ENCODE measurements around the gene PCGF3.

DNA sequence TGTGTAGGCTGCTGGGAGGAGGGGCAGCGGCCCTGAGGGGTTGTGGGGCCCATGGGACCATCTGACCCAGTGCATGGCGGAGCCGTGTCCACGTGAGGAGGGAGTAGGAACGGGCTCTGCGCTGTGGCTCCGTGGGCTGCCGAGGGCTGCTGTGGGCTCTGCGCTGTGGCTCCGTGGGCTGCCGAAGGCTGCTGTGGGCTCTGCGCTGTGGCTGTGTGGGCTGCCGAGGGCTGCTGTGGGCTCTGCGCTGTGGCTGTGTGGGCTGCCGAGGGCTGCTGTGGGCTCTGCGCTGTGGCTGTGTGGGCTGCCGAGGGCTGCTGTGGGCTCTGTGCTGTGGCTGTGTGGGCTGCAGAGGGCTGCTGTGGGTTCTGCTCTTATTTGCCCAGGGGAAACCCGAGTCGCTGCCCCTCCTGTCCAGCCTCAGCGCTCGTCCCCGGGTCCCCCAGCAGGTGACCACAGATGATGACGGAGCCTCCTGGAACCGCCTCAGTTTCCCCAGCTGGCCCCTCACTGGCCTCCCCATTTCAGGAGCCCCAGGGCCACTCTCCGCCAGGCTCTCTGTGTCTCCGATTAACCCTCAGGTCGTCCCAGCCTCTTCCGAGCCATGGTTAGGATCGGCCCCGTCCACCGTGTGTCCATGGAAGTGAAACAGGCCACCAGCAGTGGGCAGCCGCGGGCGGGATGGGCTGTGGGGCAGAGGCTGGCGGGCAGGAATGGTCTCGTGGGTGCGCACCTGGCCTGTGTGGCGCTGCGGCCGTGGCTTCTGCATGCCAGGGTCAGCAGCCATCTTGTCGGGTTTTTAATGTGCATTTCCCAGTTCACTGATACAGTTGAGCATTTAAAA is 20.0 kb downstream of the PCGF3 start:
- TF ChIP-seq, protein P1, sequence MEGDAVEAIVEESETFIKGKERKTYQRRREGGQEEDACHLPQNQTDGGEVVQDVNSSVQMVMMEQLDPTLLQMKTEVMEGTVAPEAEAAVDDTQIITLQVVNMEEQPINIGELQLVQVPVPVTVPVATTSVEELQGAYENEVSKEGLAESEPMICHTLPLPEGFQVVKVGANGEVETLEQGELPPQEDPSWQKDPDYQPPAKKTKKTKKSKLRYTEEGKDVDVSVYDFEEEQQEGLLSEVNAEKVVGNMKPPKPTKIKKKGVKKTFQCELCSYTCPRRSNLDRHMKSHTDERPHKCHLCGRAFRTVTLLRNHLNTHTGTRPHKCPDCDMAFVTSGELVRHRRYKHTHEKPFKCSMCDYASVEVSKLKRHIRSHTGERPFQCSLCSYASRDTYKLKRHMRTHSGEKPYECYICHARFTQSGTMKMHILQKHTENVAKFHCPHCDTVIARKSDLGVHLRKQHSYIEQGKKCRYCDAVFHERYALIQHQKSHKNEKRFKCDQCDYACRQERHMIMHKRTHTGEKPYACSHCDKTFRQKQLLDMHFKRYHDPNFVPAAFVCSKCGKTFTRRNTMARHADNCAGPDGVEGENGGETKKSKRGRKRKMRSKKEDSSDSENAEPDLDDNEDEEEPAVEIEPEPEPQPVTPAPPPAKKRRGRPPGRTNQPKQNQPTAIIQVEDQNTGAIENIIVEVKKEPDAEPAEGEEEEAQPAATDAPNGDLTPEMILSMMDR (conservative IDR thresholded peaks at IDR 0.05), result no peak
- no peak for TF ChIP-seq ZFX (IDR thresholded peaks at IDR 0.05)
